Inferior parietal cortex (tissue), 1 donor: Measurements from ENCODE around the gene SCN5A.

Experiments
- DNase-seq: peaks from one replicate; pipeline ENCODE4 v3.0.0-alpha.2; 2016; ENCODE audit errors: extremely low spot score

SCN5A gene

GRCh38 chr3:38600551-38600950, 48.9 kb downstream of the SCN5A start:
- no peak for DNase-seq

- DNase-seq = no peak
These were observed 49.6 kb downstream of the SCN5A start for GRCh38 chr3:38599886-38600285.

GRCh38 chr3:38598791-38599190, 50.7 kb downstream of the SCN5A start:
- no peak for DNase-seq

GRCh38 chr3:38597502-38598060, 51.9 kb downstream of the SCN5A start:
- no peak for DNase-seq

- no peak for DNase-seq
These were observed 54.1 kb downstream of the SCN5A start for GRCh38 chr3:38595393-38595792.

GRCh38 chr3:38590521-38590920, 59.0 kb downstream of the SCN5A start:
- no peak for DNase-seq

GRCh38 chr3:38588995-38589937, 60.2 kb downstream of the SCN5A start:
- DNase-seq = no peak

GRCh38 chr3:38588371-38588971, 61.0 kb downstream of the SCN5A start:
- DNase-seq = no peak

- no peak for DNase-seq
These were observed 61.8 kb downstream of the SCN5A start for GRCh38 chr3:38587548-38588131.

GRCh38 chr3:38586546-38587520, 62.7 kb downstream of the SCN5A start:
- DNase-seq = no peak

- DNase-seq = no peak
These were observed 63.6 kb downstream of the SCN5A start for GRCh38 chr3:38585791-38586420.

GRCh38 chr3:38583688-38584087, 65.8 kb downstream of the SCN5A start:
- DNase-seq = no peak

- no peak for DNase-seq
These were observed 66.4 kb downstream of the SCN5A start for GRCh38 chr3:38582941-38583645.

- DNase-seq = no peak
These were observed 67.2 kb downstream of the SCN5A start for GRCh38 chr3:38582316-38582715.

- DNase-seq = no peak
These were observed 67.7 kb downstream of the SCN5A start for GRCh38 chr3:38581774-38582173.

GRCh38 chr3:38580450-38581382, 68.8 kb downstream of the SCN5A start:
- no peak for DNase-seq

- DNase-seq = no peak
These were observed 69.7 kb downstream of the SCN5A start for GRCh38 chr3:38579551-38580449.

- no peak for DNase-seq
These were observed 70.3 kb downstream of the SCN5A start for GRCh38 chr3:38579141-38579540.
